ENCODE results near the gene PRKACB.

DNA sequence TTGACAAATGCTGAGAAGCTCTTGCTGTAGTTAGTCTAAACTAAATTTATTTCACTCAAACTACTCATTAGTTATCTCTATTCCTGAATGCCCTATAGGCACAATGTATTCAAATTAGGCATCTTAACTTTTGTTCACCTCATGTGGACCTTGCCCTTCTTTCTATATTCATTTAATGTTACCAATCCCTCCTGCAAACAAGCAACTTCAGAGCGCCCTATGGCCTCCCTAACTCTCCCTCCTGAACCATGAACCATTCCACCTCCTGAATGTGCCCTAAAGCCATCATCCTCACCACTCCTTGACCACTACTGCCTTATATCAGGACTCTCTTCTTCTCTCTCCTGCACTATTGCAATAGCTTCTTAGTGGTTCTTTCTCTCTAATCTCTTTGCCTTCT, 122.7 kb downstream of the PRKACB start:
- TF ChIP-seq, protein P1, sequence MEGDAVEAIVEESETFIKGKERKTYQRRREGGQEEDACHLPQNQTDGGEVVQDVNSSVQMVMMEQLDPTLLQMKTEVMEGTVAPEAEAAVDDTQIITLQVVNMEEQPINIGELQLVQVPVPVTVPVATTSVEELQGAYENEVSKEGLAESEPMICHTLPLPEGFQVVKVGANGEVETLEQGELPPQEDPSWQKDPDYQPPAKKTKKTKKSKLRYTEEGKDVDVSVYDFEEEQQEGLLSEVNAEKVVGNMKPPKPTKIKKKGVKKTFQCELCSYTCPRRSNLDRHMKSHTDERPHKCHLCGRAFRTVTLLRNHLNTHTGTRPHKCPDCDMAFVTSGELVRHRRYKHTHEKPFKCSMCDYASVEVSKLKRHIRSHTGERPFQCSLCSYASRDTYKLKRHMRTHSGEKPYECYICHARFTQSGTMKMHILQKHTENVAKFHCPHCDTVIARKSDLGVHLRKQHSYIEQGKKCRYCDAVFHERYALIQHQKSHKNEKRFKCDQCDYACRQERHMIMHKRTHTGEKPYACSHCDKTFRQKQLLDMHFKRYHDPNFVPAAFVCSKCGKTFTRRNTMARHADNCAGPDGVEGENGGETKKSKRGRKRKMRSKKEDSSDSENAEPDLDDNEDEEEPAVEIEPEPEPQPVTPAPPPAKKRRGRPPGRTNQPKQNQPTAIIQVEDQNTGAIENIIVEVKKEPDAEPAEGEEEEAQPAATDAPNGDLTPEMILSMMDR (conservative IDR thresholded peaks at IDR 0.05; ENCODE audit: low read length) = no peak
- TF ChIP-seq EZH2phosphoT487 (IDR thresholded peaks at IDR 0.05; ENCODE audit: borderline replicate concordance, low read depth, low read length) = no peak
